ACHN (cell line): ENCODE measurements around the gene SCYGR3.

Experiments
- DNase-seq: peaks from one replicate; pipeline ENCODE4 v3.0.0-alpha.2; 2015
- in situ Hi-C: cut with HindIII; loops from 2 replicates; pipeline ENCODE4 v1.10.0; 2017; ENCODE audit warnings: low sequenced_read_pairs, low pct_ligation_motif_present, low pct_unique_long_range_greater_than_20kb

The SCYGR3 gene

GRCh38 chr2:227576812-227577211, 37.8 kb downstream of the SCYGR3 start:
- in situ Hi-C loops: no loop called here

GRCh38 chr2:227576110-227576509, 38.5 kb downstream of the SCYGR3 start:
- no peak for DNase-seq
- in situ Hi-C loops: no loop called here

More at GRCh38 chr2:227576812-227577211, 37.8 kb downstream of the SCYGR3 start:
- no peak for DNase-seq

GRCh38 chr2:227570615-227571014, 44.0 kb downstream of the SCYGR3 start:
- no peak for DNase-seq
- in situ Hi-C loops: no loop called here

- DNase-seq: no peak
- in situ Hi-C loops: no loop called here
Measured at GRCh38 chr2:227568852-227569169, 45.8 kb downstream of the SCYGR3 start.

- no peak for DNase-seq
- in situ Hi-C loops: no loop called here
Measured at GRCh38 chr2:227566012-227566411, 48.6 kb downstream of the SCYGR3 start.

- in situ Hi-C loops: no loop called here
- no peak for DNase-seq
Measured at GRCh38 chr2:227565080-227565479, 49.6 kb downstream of the SCYGR3 start.
